Spleen (tissue), 7 donors: ENCODE results near the gene EML2.

ENCODE experiments used
- POLR2A ChIP-seq, 3 donors: fragments of 450-650 bp; IDR thresholded peaks; one replicate each; pipeline ENCODE4 v1.5.1; 2017; ENCODE audit warnings: antibody characterized with exemption in 3 of 3, mild to moderate bottlenecking in 1 of 3
- TF ChIP-seq, protein P1 (sequence below), 11 experiments: fragments of 200-600 bp in 7 of 11; fragments of 450-650 bp in 4 of 11; sonication (generic) in 4 of 11; IDR thresholded peaks in 8 of 11; conservative IDR thresholded peaks in 3 of 11; 1 replicate in 7 of 11; 2 replicates in 4 of 11; pipeline versions ENCODE4 v1.4.0 to v1.8.0; 2016 to 2021; ENCODE audit warnings: antibody characterized with exemption in 11 of 11, inconsistent platforms in 4 of 11, mild to moderate bottlenecking in 1 of 11
- donor health status: DM: no; HTN: no; CAD: no; lungs with moderate emphysema.
- donor health status: DM: no; HTN: no; CAD: no.
- donor health status: DM: no; HTN: no; CAD: no.

DNA sequence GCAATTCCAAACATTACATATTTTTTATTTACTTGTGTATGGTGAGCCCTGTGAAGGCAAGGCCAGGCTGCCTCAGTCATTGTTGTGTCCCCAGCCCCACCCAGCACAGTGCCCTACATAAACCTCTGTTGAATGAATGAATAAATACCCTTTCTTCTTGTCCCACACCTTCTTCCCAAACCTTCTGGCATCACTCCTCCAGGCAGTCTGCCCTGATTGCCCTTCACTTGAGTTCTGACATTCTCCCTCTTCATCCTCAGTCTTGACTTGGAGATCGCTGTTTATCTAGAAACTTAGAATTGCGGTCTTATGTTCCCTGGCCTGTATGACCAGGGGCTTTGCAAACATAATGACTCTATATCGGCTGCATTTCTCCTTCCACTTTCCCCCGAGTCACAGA lies 49.4 kb downstream of the EML2 start:
- TF ChIP-seq, protein P1, sequence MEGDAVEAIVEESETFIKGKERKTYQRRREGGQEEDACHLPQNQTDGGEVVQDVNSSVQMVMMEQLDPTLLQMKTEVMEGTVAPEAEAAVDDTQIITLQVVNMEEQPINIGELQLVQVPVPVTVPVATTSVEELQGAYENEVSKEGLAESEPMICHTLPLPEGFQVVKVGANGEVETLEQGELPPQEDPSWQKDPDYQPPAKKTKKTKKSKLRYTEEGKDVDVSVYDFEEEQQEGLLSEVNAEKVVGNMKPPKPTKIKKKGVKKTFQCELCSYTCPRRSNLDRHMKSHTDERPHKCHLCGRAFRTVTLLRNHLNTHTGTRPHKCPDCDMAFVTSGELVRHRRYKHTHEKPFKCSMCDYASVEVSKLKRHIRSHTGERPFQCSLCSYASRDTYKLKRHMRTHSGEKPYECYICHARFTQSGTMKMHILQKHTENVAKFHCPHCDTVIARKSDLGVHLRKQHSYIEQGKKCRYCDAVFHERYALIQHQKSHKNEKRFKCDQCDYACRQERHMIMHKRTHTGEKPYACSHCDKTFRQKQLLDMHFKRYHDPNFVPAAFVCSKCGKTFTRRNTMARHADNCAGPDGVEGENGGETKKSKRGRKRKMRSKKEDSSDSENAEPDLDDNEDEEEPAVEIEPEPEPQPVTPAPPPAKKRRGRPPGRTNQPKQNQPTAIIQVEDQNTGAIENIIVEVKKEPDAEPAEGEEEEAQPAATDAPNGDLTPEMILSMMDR (IDR thresholded peaks at IDR 0.05 in 8 of 11, conservative IDR thresholded peaks at IDR 0.05 in 3 of 11), result no peak
- no peak for TF ChIP-seq POLR2A (IDR thresholded peaks at IDR 0.05)
